Endothelial cell of umbilical vein (primary cell): Measurements from ENCODE around the gene ATP2B2. TPM values are rescaled to one million over a fixed set of nuclear protein-coding genes. Genes with fewer than 3 reads are reported as not detected.

Source experiments
- BruUV-seq: library from RNA; stranded (reverse); fragments of 400-500 nt; replicated peaks from 2 replicates; lab custom pipeline; 2021; lab: Mats Ljungman, UMichigan
- CTCF ChIA-PET: fragments of 300-600, 350-600 bp; sonication (Branson Sonifier 250); formaldehyde crosslinking; loops from one replicate; lab custom pipeline; 2021; ENCODE audit warnings: antibody characterized with exemption, inconsistent platforms; lab: Charles Lee
- POLR2A ChIA-PET: fragments of 300-600, 350-600 bp; sonication (Branson Sonifier 250); formaldehyde crosslinking; loops from one replicate; lab custom pipeline; 2021; ENCODE audit warnings: antibody characterized with exemption, inconsistent platforms; lab: Charles Lee
- DNase-seq: peaks from one replicate; pipeline ENCODE4 v3.0.0-alpha.2; 2011; ENCODE audit warnings: low read depth, low spot score
- FAIRE-seq: peaks from 2 replicates; lab custom pipeline; 2011; peaks lifted over from hg19 to GRCh38; lab: Jason Lieb, UNC
- H2AFZ ChIP-seq: 2 replicates; pipeline ENCODE4 v1.6.0; 2012; ENCODE audit warnings: low read depth, low read length, control low read depth, inconsistent platforms
- H3K27ac ChIP-seq: 2 replicates; pipeline ENCODE4 v1.5.1; 2011; ENCODE audit warnings: low read depth, mild to moderate bottlenecking, control low read depth, low read length, moderate library complexity; ENCODE audit not compliant: insufficient read depth
- H3K27me3 ChIP-seq, 2 experiments: 2 replicates each; pipeline versions ENCODE4 v1.6.0 to v1.6.1; 2011; ENCODE audit warnings: low read length in 2 of 2, mixed read lengths in 1 of 2; ENCODE audit not compliant: control insufficient read depth in 2 of 2, insufficient read depth in 2 of 2
- H3K36me3 ChIP-seq, 2 experiments: 2 replicates in 1 of 2; 3 replicates in 1 of 2; pipeline ENCODE4 v1.5.1; 2011; ENCODE audit warnings: low read length in 2 of 2, mild to moderate bottlenecking in 1 of 2, moderate library complexity in 1 of 2; ENCODE audit not compliant: control insufficient read depth in 2 of 2, insufficient read depth in 2 of 2; ENCODE audit errors: extremely low read depth in 1 of 2
- H3K4me1 ChIP-seq: 3 replicates; pipeline ENCODE4 v1.5.1; 2011; ENCODE audit warnings: mild to moderate bottlenecking, low read length; ENCODE audit not compliant: control insufficient read depth, insufficient read depth; ENCODE audit errors: extremely low read depth
- H3K4me2 ChIP-seq: 2 replicates; pipeline ENCODE4 v1.6.1; 2011; ENCODE audit warnings: low read length, control low read depth, mixed read lengths; ENCODE audit not compliant: insufficient read depth
- H3K4me3 ChIP-seq, 3 experiments: fragments of 200-600 bp in 1 of 3; sonication (generic), shearing (Covaris generic) in 1 of 3; replicated peaks in 1 of 3; 2 replicates each; pipeline ENCODE4 v1.5.1; 2011 to 2016; ENCODE audit warnings: control low read depth in 3 of 3, low read length in 3 of 3, mild to moderate bottlenecking in 2 of 3, inconsistent platforms in 1 of 3, low read depth in 1 of 3, moderate library complexity in 1 of 3; ENCODE audit not compliant: insufficient read depth in 1 of 3
- H3K79me2 ChIP-seq: 2 replicates; pipeline ENCODE4 v1.6.0; 2012; ENCODE audit warnings: low read length, inconsistent platforms; ENCODE audit not compliant: control insufficient read depth, insufficient read depth
- H3K9ac ChIP-seq: replicated peaks from 2 replicates; pipeline ENCODE3; 2011; ENCODE audit warnings: low read length, control low read depth; ENCODE audit not compliant: insufficient read depth; ENCODE audit errors: extremely low read depth
- H3K9me1 ChIP-seq: replicated peaks from 3 replicates; pipeline ENCODE4 v1.6.0; 2011; ENCODE audit warnings: mild to moderate bottlenecking, low read length; ENCODE audit not compliant: control insufficient read depth, insufficient read depth; ENCODE audit errors: extremely low read depth
- H3K9me3 ChIP-seq: replicated peaks from 2 replicates; pipeline ENCODE4 v1.5.1; 2012; ENCODE audit warnings: low read length, inconsistent platforms; ENCODE audit not compliant: control insufficient read depth, insufficient read depth
- H4K20me1 ChIP-seq: replicated peaks from 2 replicates; pipeline ENCODE3; 2011; ENCODE audit warnings: mild to moderate bottlenecking, low read length; ENCODE audit not compliant: control insufficient read depth, insufficient read depth; ENCODE audit errors: extremely low read depth
- CTCF ChIP-seq, 2 donors: IDR thresholded peaks; 1 replicate in 1 of 2; 2 replicates in 1 of 2; pipeline ENCODE4 v1.5.1; 2011; ENCODE audit warnings: low read length in 2 of 2, mild to moderate bottlenecking in 2 of 2, moderate library complexity in 2 of 2, control low read depth in 1 of 2, inconsistent platforms in 1 of 2, low read depth in 1 of 2; ENCODE audit not compliant: insufficient read depth in 1 of 2; ENCODE audit errors: extremely low read depth in 1 of 2
- EZH2 ChIP-seq: IDR thresholded peaks from 2 replicates; pipeline ENCODE4 v1.6.1; 2012; ENCODE audit warnings: borderline replicate concordance, low read depth, mild to moderate bottlenecking, moderate library complexity, low read length, inconsistent platforms; ENCODE audit not compliant: severe bottlenecking
- FOS ChIP-seq: IDR thresholded peaks from 2 replicates; pipeline ENCODE4 v1.6.1; 2011; ENCODE audit warnings: mild to moderate bottlenecking, low read length, moderate library complexity, borderline replicate concordance; ENCODE audit not compliant: insufficient read depth
- GATA2 ChIP-seq: IDR thresholded peaks from 2 replicates; pipeline ENCODE4 v1.7.0; 2011; ENCODE audit warnings: low read depth, mild to moderate bottlenecking, moderate library complexity, mixed read lengths, low read length; ENCODE audit not compliant: insufficient read length, insufficient read depth
- JUN ChIP-seq: IDR thresholded peaks from 2 replicates; pipeline ENCODE4 v1.6.1; 2011; ENCODE audit warnings: borderline replicate concordance, low read depth; ENCODE audit not compliant: insufficient read length, insufficient read depth
- MAX ChIP-seq: IDR thresholded peaks from 2 replicates; pipeline ENCODE4 v1.6.1; 2011; ENCODE audit not compliant: insufficient read depth, insufficient read length
- MYC ChIP-seq: IDR thresholded peaks from one replicate; pipeline ENCODE4 v1.6.1; 2011; ENCODE audit warnings: mild to moderate bottlenecking, low read depth, low read length
- POLR2A ChIP-seq: IDR thresholded peaks from 2 replicates; pipeline ENCODE4 v1.6.1; 2012; ENCODE audit warnings: low read depth, mild to moderate bottlenecking, control low read depth, low read length
- POLR2AphosphoS5 ChIP-seq: IDR thresholded peaks from 2 replicates; pipeline ENCODE4 v1.6.1; 2012; ENCODE audit warnings: low read depth, mild to moderate bottlenecking, control low read depth, low read length, moderate library complexity; ENCODE audit not compliant: insufficient read depth
- dilution Hi-C: fragments of 300-500 bp; cut with MboI; formaldehyde crosslinking; loops from one replicate; pipeline ENCODE4 v1.15.0; 2019; ENCODE audit warnings: low sequenced_read_pairs; ENCODE audit not compliant: extremely low pct_ligation_motif_present
- intact Hi-C: fragments of 100-400 bp; cut with micrococcal nuclease; formaldehyde crosslinking; loops from one replicate; pipeline ENCODE4 v1.10.0; 2022
- polyA plus RNA-seq, 4 experiments: library from polyadenylated mRNA; depleted of rRNA in 3 of 4; stranded (reverse) in 3 of 4; unstranded in 1 of 4; fragments of >200 nt; gene quantifications; 2 replicates each; pipeline versions ENCODE4 v1.2.1 to v1.2.3, GENCODE V29; 2011 to 2012; ENCODE audit warnings: missing spikeins in 1 of 4
- total RNA-seq: library from RNA; stranded (reverse); gene quantifications from 2 replicates; pipeline ENCODE4 v1.2.3, GENCODE V29; 2021

Gene ATP2B2
- total and polyA plus RNA-seq, 2 donors (not counting 3 experiments of a cell fraction or from before 2014, with no cell fraction given): not detected

- CTCF ChIA-PET: interaction anchor here (0.9 kb wide), 1 partner anchor 17 kb away, joined by 3 read pairs; no protein-coding TSS in a partner anchor
Measured at GRCh38 chr3:10361375-10361774, 144.0 kb downstream of the ATP2B2 start.

GRCh38 chr3:10360478-10360877, 144.9 kb downstream of the ATP2B2 start:
- Histone ChIP-seq H3K27ac (no peak overlapping the region), H3K27me3 (no peaks in the 10 kb centered on the region), H3K4me1 (peaks cover 4% of the 10 kb centered on the region), H3K9me1 (no peaks in the 10 kb centered on the region), H3K79me2 (no peaks in the 10 kb centered on the region), H3K9ac (no peak overlapping the region), H4K20me1 (no peaks in the 10 kb centered on the region), H3K4me2 (no peak overlapping the region), H3K36me3 (no peaks in the 10 kb centered on the region), H3K4me3 (no peak overlapping the region), H2AFZ (no peak overlapping the region), H3K9me3 (no peaks in the 10 kb centered on the region)
- ChIA-PET CTCF (interaction anchor here (0.9 kb wide), 1 partner anchor 16 kb away, joined by 3 read pairs; no protein-coding TSS in a partner anchor), POLR2A (no interaction called here)
- FAIRE-seq (no peak), DNase-seq (no peak)
- intact Hi-C loops: no loop called here
- TF ChIP-seq MAX (no peak), JUN (no peak), POLR2AphosphoS5 (no peak), FOS (no peak), CTCF (IDR thresholded peaks at IDR 0.05; ENCODE audit: extremely low read depth in 1 of 2, insufficient read depth in 1 of 2, low read depth in 1 of 2, low read length in 2 of 2) (no peak), POLR2A (no peak), EZH2 (no peak), GATA2 (no peak), MYC (no peak)
- dilution Hi-C loops: no loop called here
- BruUV-seq: no TSS peak

More at GRCh38 chr3:10361375-10361774, 144.0 kb downstream of the ATP2B2 start:
- Histone ChIP-seq H3K4me2 (no peak overlapping the region), H4K20me1 (no peaks in the 10 kb centered on the region), H3K9ac (no peak overlapping the region), H3K4me1 (peaks cover 4% of the 10 kb centered on the region), H3K27ac (no peak overlapping the region), H3K36me3 (no peaks in the 10 kb centered on the region), H3K9me3 (no peaks in the 10 kb centered on the region), H3K27me3 (no peaks in the 10 kb centered on the region), H2AFZ (no peak overlapping the region), H3K79me2 (no peaks in the 10 kb centered on the region), H3K9me1 (no peaks in the 10 kb centered on the region), H3K4me3 (no peak overlapping the region)
- intact Hi-C loops: no loop called here
- dilution Hi-C loops: no loop called here
- FAIRE-seq (no peak), DNase-seq (no peak)
- TF ChIP-seq POLR2AphosphoS5: no peak
- POLR2A ChIA-PET: interaction anchor here (0.6 kb wide), 1 partner anchor 980 kb away, joined by 8 read pairs; no protein-coding TSS in a partner anchor
- BruUV-seq: no TSS peak
